ENCODE data around the gene ITPR1. TPM values are rescaled to one million over a fixed set of nuclear protein-coding genes. Genes with fewer than 3 reads are reported as not detected.
A peak's percentile ranks its signal among the peaks of the same experiment; 100 is the strongest.

Gene ITPR1
- total and polyA plus RNA-seq, 2 experiments from 2014 or later = 17.6 to 28.8 TPM

DNA sequence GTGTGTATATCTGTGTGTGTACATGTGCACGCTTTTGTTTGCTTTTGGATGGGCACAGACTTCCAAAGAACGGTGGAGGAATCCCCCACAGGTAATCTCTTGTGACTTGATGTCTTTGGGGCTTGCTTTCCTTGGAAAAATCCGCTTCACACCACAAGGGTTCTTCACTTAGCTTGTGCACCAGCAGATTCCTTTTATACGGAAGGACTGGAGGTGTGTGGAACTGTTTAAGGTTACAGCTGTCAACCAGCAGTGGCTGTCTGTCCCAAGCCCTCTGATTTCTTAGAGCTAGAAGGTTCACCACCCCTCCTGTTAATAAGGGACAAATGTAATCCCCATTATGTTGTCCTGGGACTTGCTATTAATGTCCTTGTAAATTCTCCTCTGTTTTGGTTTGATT is 193.5 kb downstream of the ITPR1 start:
- Histone ChIP-seq H3K27me3 (no peaks in the 10 kb centered on the region), H3K9me3 (ENCODE audit: low read depth) (no peaks in the 10 kb centered on the region), H3K4me1 (ENCODE audit: low read depth) (no peaks in the 10 kb centered on the region), H3K4me3 (no peak overlapping the region), H3K36me3 (peaks cover 12% of the 10 kb centered on the region), H3K27ac (no peak overlapping the region)
- TF ChIP-seq CTCF (IDR thresholded peaks at IDR 0.05; ENCODE audit: low read depth, low read length) = no peak
- DNase-seq (ENCODE audit: low read depth in 1 of 2, low spot score in 1 of 2) = no peak

DNA sequence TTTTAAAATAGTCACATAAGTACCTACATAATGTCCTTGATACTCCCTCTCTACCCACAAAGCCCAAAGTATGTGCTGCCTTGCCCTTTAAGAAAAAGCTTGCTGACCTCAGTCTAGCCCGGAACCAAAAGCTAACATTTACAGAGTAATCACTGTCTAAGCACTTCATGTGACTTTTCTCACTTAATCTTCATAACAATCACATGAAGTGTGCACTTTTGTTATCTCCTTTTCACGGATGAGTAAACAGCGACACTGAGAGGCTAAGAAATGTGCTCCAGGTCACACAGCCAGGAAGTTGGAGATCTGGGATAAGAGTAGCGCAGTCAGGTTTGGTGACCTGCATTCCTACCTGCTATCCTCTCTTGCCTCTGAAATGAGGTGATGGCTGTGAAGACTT is 194.0 kb downstream of the ITPR1 start:
- DNase-seq (ENCODE audit: low read depth in 1 of 2, low spot score in 1 of 2) = peak in 1 of 2 donors; percentile 28
- H3K36me3 ChIP-seq = peaks cover 12% of the 10 kb centered on the region
- no peaks in the 10 kb centered on the region for H3K4me1 ChIP-seq (ENCODE audit: low read depth)
- H3K9me3 ChIP-seq (ENCODE audit: low read depth) = no peaks in the 10 kb centered on the region
- H3K27ac ChIP-seq = no peak overlapping the region
- no peak for TF ChIP-seq CTCF (IDR thresholded peaks at IDR 0.05; ENCODE audit: low read depth, low read length)
- H3K4me3 ChIP-seq = no peak overlapping the region
- H3K27me3 ChIP-seq = no peaks in the 10 kb centered on the region

DNA sequence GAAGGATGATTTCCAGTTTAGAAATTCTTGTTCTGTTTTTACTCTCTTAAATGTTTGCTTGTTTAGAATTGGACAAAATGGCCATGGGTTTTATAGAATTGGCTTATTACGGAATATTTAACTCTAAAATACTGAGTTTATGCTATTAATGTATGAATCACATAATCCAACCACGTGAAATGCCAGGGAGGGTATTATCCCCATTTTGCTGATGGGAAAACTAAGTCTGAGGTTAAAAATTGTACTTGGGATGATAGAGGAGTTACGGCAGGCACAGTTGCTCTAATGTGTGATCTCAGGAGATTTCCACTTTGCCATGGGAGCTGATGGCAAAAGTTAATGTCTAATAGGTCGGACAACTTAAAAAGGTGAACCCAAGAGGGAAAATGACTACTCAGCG is 194.4 kb downstream of the ITPR1 start:
- Histone ChIP-seq H3K27ac (no peak overlapping the region), H3K27me3 (no peaks in the 10 kb centered on the region), H3K9me3 (ENCODE audit: low read depth) (no peaks in the 10 kb centered on the region), H3K36me3 (peaks cover 12% of the 10 kb centered on the region), H3K4me1 (ENCODE audit: low read depth) (no peaks in the 10 kb centered on the region), H3K4me3 (no peak overlapping the region)
- DNase-seq (ENCODE audit: low read depth in 1 of 2, low spot score in 1 of 2) = no peak
- TF ChIP-seq CTCF (IDR thresholded peaks at IDR 0.05; ENCODE audit: low read depth, low read length) = no peak

DNA sequence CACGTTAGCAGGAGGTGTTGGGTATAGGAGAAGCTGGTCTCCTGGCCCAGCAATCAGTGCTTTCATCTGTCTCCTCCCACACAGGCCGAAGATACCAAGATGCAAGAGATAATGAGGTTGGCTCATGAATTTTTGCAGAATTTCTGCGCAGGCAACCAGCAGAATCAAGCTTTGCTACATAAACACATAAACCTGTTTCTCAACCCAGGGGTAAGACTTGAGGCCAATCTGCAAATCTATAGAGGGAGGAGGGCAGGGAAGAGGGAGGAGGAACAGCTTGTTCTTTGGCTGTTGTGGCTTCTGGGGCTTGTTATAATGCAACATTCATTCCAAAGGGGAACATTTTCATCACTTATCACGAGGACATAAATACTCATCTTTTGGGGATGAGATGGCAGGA is 195.3 kb downstream of the ITPR1 start:
- H3K27me3 ChIP-seq = no peaks in the 10 kb centered on the region
- TF ChIP-seq CTCF (IDR thresholded peaks at IDR 0.05; ENCODE audit: low read depth, low read length) = no peak
- peak in 1 of 2 donors; percentile 52 for DNase-seq (ENCODE audit: low read depth in 1 of 2, low spot score in 1 of 2)

GRCh38 chr3:4689021-4689420 is 195.9 kb downstream of the ITPR1 start:
- H3K27ac ChIP-seq = no peak overlapping the region
- no peaks in the 10 kb centered on the region for H3K9me3 ChIP-seq (ENCODE audit: low read depth)
- TF ChIP-seq CTCF (IDR thresholded peaks at IDR 0.05; ENCODE audit: low read depth, low read length) = no peak
- H3K4me1 ChIP-seq (ENCODE audit: low read depth) = no peaks in the 10 kb centered on the region
- H3K27me3 ChIP-seq = no peaks in the 10 kb centered on the region
- DNase-seq (ENCODE audit: low read depth in 1 of 2, low spot score in 1 of 2) = no peak
- no peak overlapping the region for H3K4me3 ChIP-seq
- peaks cover 11% of the 10 kb centered on the region for H3K36me3 ChIP-seq

More for the DNA sequence above, 195.3 kb downstream of the ITPR1 start:
- Histone ChIP-seq H3K4me1 (ENCODE audit: low read depth) (no peaks in the 10 kb centered on the region), H3K36me3 (peaks cover 12% of the 10 kb centered on the region), H3K27ac (no peak overlapping the region), H3K9me3 (ENCODE audit: low read depth) (no peaks in the 10 kb centered on the region), H3K4me3 (no peak overlapping the region)

DNA sequence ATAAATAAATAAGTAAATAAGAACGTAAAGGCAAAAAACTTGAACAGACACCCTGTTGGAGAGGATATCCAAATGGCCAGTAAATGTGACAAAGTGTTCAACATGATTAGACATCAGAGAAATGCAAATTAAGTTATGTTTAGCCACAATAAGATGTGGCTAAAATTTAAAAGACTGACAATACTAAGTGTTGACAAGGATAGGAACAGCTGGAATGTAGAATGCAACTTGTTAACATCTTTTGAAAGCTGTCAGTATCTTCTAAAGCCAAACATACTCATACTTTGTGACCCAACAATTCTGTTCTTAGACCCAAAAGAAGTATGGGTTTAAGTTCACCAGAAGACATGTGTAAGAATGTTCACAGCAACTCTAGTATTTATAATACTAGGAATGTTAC is 197.1 kb downstream of the ITPR1 start:
- H3K4me3 ChIP-seq = no peak overlapping the region
- H3K27me3 ChIP-seq = no peaks in the 10 kb centered on the region
- no peaks in the 10 kb centered on the region for H3K9me3 ChIP-seq (ENCODE audit: low read depth)
- no peaks in the 10 kb centered on the region for H3K4me1 ChIP-seq (ENCODE audit: low read depth)
- no peak overlapping the region for H3K27ac ChIP-seq
- peaks cover 8% of the 10 kb centered on the region for H3K36me3 ChIP-seq
- DNase-seq (ENCODE audit: low read depth in 1 of 2, low spot score in 1 of 2) = no peak
- no peak for TF ChIP-seq CTCF (IDR thresholded peaks at IDR 0.05; ENCODE audit: low read depth, low read length)
